ENCODE data around the gene CENPVL1.

GRCh38 chrX:51747671-51748070 lies 37.4 kb downstream of the CENPVL1 start:
- TF ChIP-seq BCLAF1 (IDR thresholded peaks at IDR 0.05): no peak
- TF ChIP-seq TAF1 (IDR thresholded peaks at IDR 0.05; ENCODE audit: borderline replicate concordance, low read depth, low read length): no peak
- TF ChIP-seq KAT2A (conservative IDR thresholded peaks at IDR 0.05; ENCODE audit: control insufficient read depth, low read depth, low read length): no peak
- TF ChIP-seq REST (IDR thresholded peaks at IDR 0.05; ENCODE audit: low read depth, low read length): no peak
- no peak for TF ChIP-seq ESRRA (IDR thresholded peaks at IDR 0.05; ENCODE audit: low read length)
- no peak for TF ChIP-seq FOXK2 (IDR thresholded peaks at IDR 0.05)
- TF ChIP-seq ZBTB11 (CRISPR knock-in tag; IDR thresholded peaks at IDR 0.05): no peak
- no peak for TF ChIP-seq RFX5 (IDR thresholded peaks at IDR 0.05; ENCODE audit: low read depth, low read length)
- TF ChIP-seq POLR2A (IDR thresholded peaks at IDR 0.05; ENCODE audit: low read depth, low read length): no peak
- TF ChIP-seq POLR2AphosphoS5 (IDR thresholded peaks at IDR 0.05; ENCODE audit: low read length): no peak
- TF ChIP-seq SIN3A (IDR thresholded peaks at IDR 0.05; ENCODE audit: low read depth, low read length): no peak
